ENCODE measurements around the gene MEIS2. TPM values are rescaled to one million over a fixed set of nuclear protein-coding genes. Genes with fewer than 3 reads are reported as not detected.

The MEIS2 gene
- total and polyA plus RNA-seq, 7 donors, result 1.4 to 154 (median 76.0) TPM

- Histone ChIP-seq H3K4me3 (peak overlapping the region; percentile 83 to 87 (median 84)), H3K27ac (peak overlapping the region; percentile 95 to 97 (median 96)), H3K36me3 (peaks cover 0 to 7% (median 0%) of the 10 kb centered on the region in 4 donors), H3K4me1 (peaks cover 0 to 8% (median 3%) of the 10 kb centered on the region in 4 donors), H3K27me3 (no peaks in the 10 kb centered on the region), H3K9me3 (no peaks in the 10 kb centered on the region)
- TF ChIP-seq CTCF (IDR thresholded peaks at IDR 0.05), result no peak
- TF ChIP-seq EP300 (IDR thresholded peaks at IDR 0.05), result no peak
- peak in 2 of 4 donors; percentile 7 to 38 for TF ChIP-seq POLR2AphosphoS5 (IDR thresholded peaks at IDR 0.05)
- TF ChIP-seq POLR2A (IDR thresholded peaks at IDR 0.05), result no peak
- WGBS, 2 donors, result 1 to 2% methylated on average over 75 of the region's 75 CpGs
- DNase-seq, result peak; percentile 76
- intact Hi-C loops (cut with DNase I), result loop anchor here (5.0 kb wide), 2 partner anchors 34 to 81 kb away; no protein-coding TSS in a partner anchor
Observed at GRCh38 chr15:37098468-37099318, 1.7 kb downstream of the MEIS2 start.

GRCh38 chr15:37097144-37097919 lies 3.0 kb downstream of the MEIS2 start:
- no peaks in the 10 kb centered on the region for H3K9me3 ChIP-seq
- H3K27ac ChIP-seq, result peak overlapping the region; percentile 95 to 97 (median 96)
- peaks cover 0 to 7% (median 0%) of the 10 kb centered on the region in 4 donors for H3K36me3 ChIP-seq
- TF ChIP-seq CTCF (IDR thresholded peaks at IDR 0.05), result no peak
- no peak for TF ChIP-seq EP300 (IDR thresholded peaks at IDR 0.05)
- no peak for TF ChIP-seq POLR2A (IDR thresholded peaks at IDR 0.05)
- no peak for TF ChIP-seq POLR2AphosphoS5 (IDR thresholded peaks at IDR 0.05)
- intact Hi-C loops (cut with DNase I), result loop anchor here (2.0 to 5.0 kb wide), 3 partner anchors 35 to 211 kb away; no protein-coding TSS in a partner anchor
- no peaks in the 10 kb centered on the region for H3K27me3 ChIP-seq
- peak overlapping the region; percentile 83 to 87 (median 84) for H3K4me3 ChIP-seq
- no peak for DNase-seq
- WGBS, 2 donors, result 8 to 11% methylated on average over 30 of the region's 30 CpGs
- peaks cover 0 to 22% (median 11%) of the 10 kb centered on the region in 4 donors for H3K4me1 ChIP-seq

- Histone ChIP-seq H3K36me3 (peaks cover 0 to 7% (median 0%) of the 10 kb centered on the region in 4 donors), H3K9me3 (no peaks in the 10 kb centered on the region), H3K27me3 (no peaks in the 10 kb centered on the region), H3K4me3 (peak overlapping the region; percentile 83 to 87 (median 84)), H3K27ac (peak overlapping the region; percentile 95 to 97 (median 96)), H3K4me1 (peaks cover 0 to 25% (median 11%) of the 10 kb centered on the region in 4 donors)
- TF ChIP-seq POLR2A (IDR thresholded peaks at IDR 0.05) (no peak), POLR2AphosphoS5 (IDR thresholded peaks at IDR 0.05) (peak in 1 of 4 donors; percentile 5)
- 11 to 14% methylated on average over 19 of the region's 19 CpGs for WGBS, 2 donors
- no peak for DNase-seq
- intact Hi-C loops (cut with DNase I), result loop anchor here (2.0 to 5.0 kb wide), 3 partner anchors 36 to 210 kb away; no protein-coding TSS in a partner anchor
Observed at GRCh38 chr15:37096558-37097143, 3.7 kb downstream of the MEIS2 start.

- intact Hi-C loops (cut with DNase I), result loop anchor here (2.0 to 5.0 kb wide), 3 partner anchors 36 to 209 kb away; no protein-coding TSS in a partner anchor
- Histone ChIP-seq H3K4me3 (peak overlapping the region; percentile 83 to 87 (median 84)), H3K9me3 (no peaks in the 10 kb centered on the region), H3K27ac (peak overlapping the region; percentile 95 to 97 (median 96)), H3K4me1 (peaks cover 0 to 32% (median 14%) of the 10 kb centered on the region in 4 donors), H3K36me3 (peaks cover 0 to 7% (median 0%) of the 10 kb centered on the region in 4 donors), H3K27me3 (no peaks in the 10 kb centered on the region)
- WGBS, 2 donors, result 31% methylated on average over 32 of the region's 32 CpGs
- peak in 2 of 4 donors; percentile 57 to 66 for TF ChIP-seq POLR2AphosphoS5 (IDR thresholded peaks at IDR 0.05)
- TF ChIP-seq CTCF (IDR thresholded peaks at IDR 0.05), result no peak
- peak in 1 of 2 donors; percentile 15 for TF ChIP-seq POLR2A (IDR thresholded peaks at IDR 0.05)
- DNase-seq, result peak; percentile 81
Observed at GRCh38 chr15:37095770-37096557, 4.4 kb downstream of the MEIS2 start.
